ENCODE measurements around the gene ALKBH4.

GRCh38 chr7:102434039-102434486 is 30.6 kb downstream of the ALKBH4 start:
- no peak for TF ChIP-seq CTCF (IDR thresholded peaks at IDR 0.05)
- no peak for TF ChIP-seq POLR2A (IDR thresholded peaks at IDR 0.05)

All from suprapubic skin (tissue), 3 donors.